A673 (cell line): ENCODE data around the gene NOP16. TPM values are rescaled to one million over a fixed set of nuclear protein-coding genes. Genes with fewer than 3 reads are reported as not detected.

Experiments used
- BruUV-seq: library from RNA; stranded (reverse); fragments of 400-500 nt; replicated peaks from 2 replicates; lab custom pipeline; 2021; lab: Mats Ljungman, UMichigan
- CTCF ChIA-PET: fragments of 300-600 bp; sonication (Branson Sonifier 250); formaldehyde crosslinking; loops from one replicate; lab custom pipeline; 2022; ENCODE audit warnings: antibody characterized with exemption; lab: Charles Lee
- POLR2A ChIA-PET: fragments of 300-600 bp; sonication (Branson Sonifier 250); formaldehyde crosslinking; loops from one replicate; lab custom pipeline; 2022; ENCODE audit warnings: antibody characterized with exemption; ENCODE audit not compliant: low non-redundant PET; lab: Charles Lee
- DNase-seq: peaks from one replicate; pipeline ENCODE4 v3.0.0-alpha.2; 2015; ENCODE audit warnings: low spot score
- H3K27ac ChIP-seq: fragments of 200-600 bp; sonication (generic); 2 replicates; pipeline ENCODE4 v1.5.1; 2016; ENCODE audit warnings: mixed run types, low read depth, mild to moderate bottlenecking, mixed read lengths, antibody characterized with exemption, low read length; ENCODE audit not compliant: poor library complexity, severe bottlenecking
- H3K27me3 ChIP-seq: fragments of 200-600 bp; sonication (generic); replicated peaks from 2 replicates; pipeline ENCODE4 v1.6.1; 2017; ENCODE audit warnings: mixed run types, low read depth, mild to moderate bottlenecking, mixed read lengths, antibody characterized with exemption, low read length; ENCODE audit not compliant: insufficient read depth, poor library complexity
- H3K36me3 ChIP-seq: fragments of 200-600 bp; sonication (generic); 2 replicates; pipeline ENCODE4 v1.6.1; 2016; ENCODE audit warnings: mixed run types, mild to moderate bottlenecking, mixed read lengths, antibody characterized with exemption, low read length; ENCODE audit not compliant: insufficient read depth, poor library complexity, severe bottlenecking
- H3K4me1 ChIP-seq: fragments of 200-600 bp; sonication (generic); 2 replicates; pipeline ENCODE4 v1.6.1; 2017; ENCODE audit warnings: mixed run types, mild to moderate bottlenecking, mixed read lengths, antibody characterized with exemption, low read length; ENCODE audit not compliant: insufficient read depth, poor library complexity, severe bottlenecking
- H3K4me3 ChIP-seq: fragments of 200-600 bp; sonication (generic); 2 replicates; pipeline ENCODE4 v1.5.1; 2016; ENCODE audit warnings: low read depth, mixed run types, mild to moderate bottlenecking, mixed read lengths, low read length; ENCODE audit not compliant: poor library complexity, severe bottlenecking
- H3K9me3 ChIP-seq: fragments of 200-600 bp; sonication (generic); 2 replicates; pipeline ENCODE4 v1.6.1; 2016; ENCODE audit warnings: mixed run types, low read depth, mild to moderate bottlenecking, mixed read lengths, antibody characterized with exemption, low read length; ENCODE audit not compliant: poor library complexity, severe bottlenecking
- CTCF ChIP-seq: fragments of 300-800, 200-600 bp; sonication (generic); conservative IDR thresholded peaks from 2 replicates; pipeline ENCODE4 v1.5.1; 2017; ENCODE audit warnings: low read depth, mild to moderate bottlenecking, antibody characterized with exemption, low read length, moderate library complexity, mixed read lengths
- EZH2 ChIP-seq: fragments of 200-600 bp; sonication (generic); IDR thresholded peaks from 2 replicates; pipeline ENCODE4 v1.6.1; 2017; ENCODE audit warnings: borderline replicate concordance, low read depth, mild to moderate bottlenecking, mixed read lengths, antibody characterized with exemption, low read length; ENCODE audit not compliant: poor library complexity, severe bottlenecking
- intact Hi-C: fragments of 100-400 bp; cut with micrococcal nuclease; formaldehyde crosslinking; loops from one replicate; pipeline ENCODE4 v1.10.0; 2022; ENCODE audit not compliant: unreplicated experiment
- total RNA-seq: library from RNA; stranded (reverse); gene quantifications from 2 replicates; pipeline ENCODE4 v1.2.3, GENCODE V29; 2021

Gene NOP16
- total RNA-seq, 1 experiment from 2014 or later, result 66.0 TPM

- no TSS peak for BruUV-seq
- Histone ChIP-seq H3K27ac (no peak overlapping the region), H3K4me1 (peaks cover 6% of the 10 kb centered on the region), H3K36me3 (no peaks in the 10 kb centered on the region), H3K27me3 (no peaks in the 10 kb centered on the region), H3K9me3 (no peaks in the 10 kb centered on the region), H3K4me3 (no peak overlapping the region)
- POLR2A ChIA-PET, result no interaction called here
- TF ChIP-seq EZH2, result no peak
- no peak for TF ChIP-seq CTCF
- DNase-seq, result no peak
- CTCF ChIA-PET, result no interaction called here
- intact Hi-C loops, result loop anchor here (5.0 kb wide), 2 partner anchors 154 to 199 kb away; no protein-coding TSS in a partner anchor
Measured at GRCh38 chr5:176418251-176418650, 29.9 kb upstream of the NOP16 start.

GRCh38 chr5:176416965-176417364, 28.6 kb upstream of the NOP16 start:
- BruUV-seq, result no TSS peak
- TF ChIP-seq CTCF (no peak), EZH2 (no peak)
- CTCF ChIA-PET, result interaction anchor here (0.6 to 0.8 kb wide), 2 partner anchors 31 to 85 kb away, joined by 3 to 5 read pairs; no protein-coding TSS in a partner anchor
- H3K4me1 ChIP-seq, result peaks cover 6% of the 10 kb centered on the region
- no peaks in the 10 kb centered on the region for H3K36me3 ChIP-seq
- H3K9me3 ChIP-seq, result no peaks in the 10 kb centered on the region
- no peak overlapping the region for H3K27ac ChIP-seq
- peak overlapping the region; percentile 82 for H3K4me3 ChIP-seq
- POLR2A ChIA-PET, result no interaction called here
- no peak for DNase-seq
- intact Hi-C loops, result loop anchor here (5.0 kb wide), 2 partner anchors 155 to 200 kb away; no protein-coding TSS in a partner anchor
- no peaks in the 10 kb centered on the region for H3K27me3 ChIP-seq

GRCh38 chr5:176415952-176416924, 27.8 kb upstream of the NOP16 start, which contains the start of gene CLTB:
CLTB (minus strand) TSS chr5:176416539; CDS start chr5:176416363, 176 bp downstream.
- DNase-seq, result peak; percentile 77
- Histone ChIP-seq H3K4me3 (peak within 1 kb of the TSS; percentile 82), H3K36me3 (no peaks in the 10 kb centered on the region), H3K9me3 (no peaks in the 10 kb centered on the region), H3K27ac (peak within 1 kb of the TSS; percentile 73), H3K4me1 (peaks cover 6% of the 10 kb centered on the region), H3K27me3 (no peaks in the 10 kb centered on the region)
- POLR2A ChIA-PET, result no interaction called here
- no TSS peak for BruUV-seq
- TF ChIP-seq EZH2, result no peak
- TF ChIP-seq CTCF, result peak; percentile 32; the same call in 1 of the 2 replicates
- intact Hi-C loops, result loop anchor here (5.0 kb wide), 2 partner anchors 156 to 201 kb away; no protein-coding TSS in a partner anchor
- CTCF ChIA-PET, result interaction anchor here (0.6 to 0.8 kb wide), 2 partner anchors 32 to 86 kb away, joined by 3 to 5 read pairs; no protein-coding TSS in a partner anchor
